HG02943 (cell line): ENCODE results near the gene PPP1R14B.
A peak's percentile ranks its signal among the peaks of the same experiment; 100 is the strongest.

Experiments used
- ATAC-seq: cut with Tn5 transposase; IDR thresholded peaks from one replicate; pipeline ENCODE4 v1.9.1; 2021; ENCODE audit warnings: mild to moderate bottlenecking, low read depth, moderate library complexity; ENCODE audit not compliant: unreplicated experiment

PPP1R14B gene

GRCh38 chr11:64218628-64219353 is 28.0 kb downstream of the PPP1R14B start:
- no peak for ATAC-seq

GRCh38 chr11:64216879-64217278 is 29.9 kb downstream of the PPP1R14B start:
- no peak for ATAC-seq

- ATAC-seq = no peak
These were observed 35.4 kb downstream of the PPP1R14B start for GRCh38 chr11:64211181-64211872.

GRCh38 chr11:64210301-64211020 is 36.3 kb downstream of the PPP1R14B start:
- no peak for ATAC-seq

GRCh38 chr11:64209563-64209843 is 37.2 kb downstream of the PPP1R14B start:
- ATAC-seq = no peak

GRCh38 chr11:64208796-64209562 is 37.8 kb downstream of the PPP1R14B start:
- no peak for ATAC-seq

GRCh38 chr11:64208086-64208795 is 38.5 kb downstream of the PPP1R14B start:
- ATAC-seq = peak; percentile 11

GRCh38 chr11:64207256-64208085 is 39.3 kb downstream of the PPP1R14B start:
- peak; percentile 53 for ATAC-seq

- ATAC-seq = no peak
These were observed 40.1 kb downstream of the PPP1R14B start, which contains the start of gene FERMT3 for GRCh38 chr11:64206457-64207255. Gene FERMT3, plus strand, starts transcription at chr11:64206721. Its CDS starts 644 bp downstream, at chr11:64207365.

GRCh38 chr11:64204464-64204989 is 42.2 kb downstream of the PPP1R14B start:
- ATAC-seq = no peak

- no peak for ATAC-seq
These were observed 42.7 kb downstream of the PPP1R14B start for GRCh38 chr11:64204080-64204440.

GRCh38 chr11:64203421-64204079 is 43.2 kb downstream of the PPP1R14B start:
- ATAC-seq = no peak

GRCh38 chr11:64202992-64203391 is 43.8 kb downstream of the PPP1R14B start:
- no peak for ATAC-seq

GRCh38 chr11:64201543-64201942 is 45.2 kb downstream of the PPP1R14B start:
- ATAC-seq = no peak

- no peak for ATAC-seq
These were observed 48.2 kb downstream of the PPP1R14B start for GRCh38 chr11:64198511-64198910.

- ATAC-seq = no peak
These were observed 50.1 kb downstream of the PPP1R14B start for GRCh38 chr11:64196626-64197025.
